ENCODE data around the gene AMPH. TPM values are rescaled to one million over a fixed set of nuclear protein-coding genes. Genes with fewer than 3 reads are reported as not detected.

The AMPH gene
- total and polyA plus RNA-seq, 5 donors: 1.3 to 4.7 (median 2.7) TPM

DNA sequence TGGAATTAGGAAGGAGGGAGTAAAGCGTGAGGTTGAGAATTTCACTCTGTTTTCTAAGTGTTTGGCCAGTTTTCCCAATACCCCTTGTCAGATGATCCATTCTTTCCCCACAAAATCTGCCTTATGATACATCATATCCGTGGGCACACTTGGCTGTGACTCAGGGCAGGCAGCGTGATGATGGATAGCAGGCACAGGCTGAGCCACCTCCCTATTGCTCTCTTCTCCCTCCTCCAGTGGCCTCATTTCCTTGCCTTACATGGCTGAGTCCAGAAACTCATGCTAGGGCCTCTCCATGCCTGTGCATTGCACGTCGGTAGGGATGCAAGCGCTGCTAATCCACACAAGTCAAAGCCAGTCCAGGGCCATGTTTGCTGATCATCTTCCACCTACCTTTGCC, 128.3 kb downstream of the AMPH start:
- DNase-seq (no peak), ATAC-seq (no peak)
- 90% methylated on average over 6 of the region's 6 CpGs for WGBS
- Histone ChIP-seq H3K4me3 (ENCODE audit: low read length) (no peak overlapping the region), H3K9me3 (ENCODE audit: control insufficient read depth, low read length) (no peaks in the 10 kb centered on the region), H3K27ac (ENCODE audit: low read length) (no peak overlapping the region), H3K4me1 (ENCODE audit: control insufficient read depth, insufficient read depth, low read length) (no peaks in the 10 kb centered on the region), H3K27me3 (ENCODE audit: control insufficient read depth, insufficient read depth) (no peaks in the 10 kb centered on the region)
- intact Hi-C loops (cut with DNase I): no loop called here

DNA sequence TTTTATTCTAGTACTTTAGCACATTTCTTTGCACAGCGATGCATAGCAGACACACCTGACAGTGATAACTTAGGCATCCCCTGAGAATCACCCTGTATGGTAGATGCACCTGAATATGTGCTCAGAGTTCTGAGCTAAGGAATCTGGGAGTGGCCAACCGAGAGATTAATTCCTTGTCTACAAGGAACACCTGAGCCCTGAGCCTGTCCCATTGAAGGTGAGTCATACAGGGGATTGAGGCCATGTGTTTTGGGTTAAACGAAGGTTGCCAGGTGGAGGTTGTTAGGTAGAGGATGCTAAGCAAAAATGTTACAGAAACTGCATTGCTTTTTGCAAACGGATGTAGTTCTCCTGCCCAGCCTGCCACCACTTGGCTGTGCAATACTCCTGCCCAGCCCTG, 128.9 kb downstream of the AMPH start:
- H3K27me3 ChIP-seq (ENCODE audit: control insufficient read depth, insufficient read depth): no peaks in the 10 kb centered on the region
- no peaks in the 10 kb centered on the region for H3K9me3 ChIP-seq (ENCODE audit: control insufficient read depth, low read length)
- 89% methylated on average over 4 of the region's 4 CpGs for WGBS
- DNase-seq (no peak), ATAC-seq (no peak)
- H3K27ac ChIP-seq (ENCODE audit: low read length): no peak overlapping the region
- H3K4me3 ChIP-seq (ENCODE audit: low read length): no peak overlapping the region
- H3K4me1 ChIP-seq (ENCODE audit: control insufficient read depth, insufficient read depth, low read length): no peaks in the 10 kb centered on the region
- intact Hi-C loops (cut with DNase I): no loop called here

DNA sequence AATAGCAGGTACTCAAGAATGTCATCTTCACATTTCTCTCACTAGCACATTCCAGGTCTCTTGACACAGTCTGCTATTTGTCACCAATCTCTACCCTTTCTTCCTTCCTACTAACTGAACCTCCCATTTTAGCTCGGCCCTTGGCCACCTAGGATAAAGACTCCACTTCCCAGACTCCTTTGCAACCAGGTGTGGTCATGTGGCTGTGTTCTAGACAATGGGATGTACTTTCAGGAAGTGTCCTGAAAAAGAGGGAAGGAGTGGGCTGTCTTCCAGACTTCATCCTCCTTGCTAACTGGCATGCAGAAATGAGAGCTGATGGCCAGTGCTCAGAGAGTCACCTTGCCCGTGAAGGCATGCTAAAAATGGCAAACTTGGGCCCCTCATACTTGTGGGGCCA, 139.2 kb downstream of the AMPH start:
- Histone ChIP-seq H3K27ac (ENCODE audit: low read length) (no peak overlapping the region), H3K27me3 (ENCODE audit: control insufficient read depth, insufficient read depth) (no peaks in the 10 kb centered on the region), H3K9me3 (ENCODE audit: control insufficient read depth, low read length) (no peaks in the 10 kb centered on the region), H3K4me3 (ENCODE audit: low read length) (no peak overlapping the region), H3K4me1 (ENCODE audit: control insufficient read depth, insufficient read depth, low read length) (no peaks in the 10 kb centered on the region)
- DNase-seq (no peak), ATAC-seq (no peak)
- intact Hi-C loops (cut with DNase I): no loop called here
- 77% methylated on average over 2 of the region's 2 CpGs for WGBS

DNA sequence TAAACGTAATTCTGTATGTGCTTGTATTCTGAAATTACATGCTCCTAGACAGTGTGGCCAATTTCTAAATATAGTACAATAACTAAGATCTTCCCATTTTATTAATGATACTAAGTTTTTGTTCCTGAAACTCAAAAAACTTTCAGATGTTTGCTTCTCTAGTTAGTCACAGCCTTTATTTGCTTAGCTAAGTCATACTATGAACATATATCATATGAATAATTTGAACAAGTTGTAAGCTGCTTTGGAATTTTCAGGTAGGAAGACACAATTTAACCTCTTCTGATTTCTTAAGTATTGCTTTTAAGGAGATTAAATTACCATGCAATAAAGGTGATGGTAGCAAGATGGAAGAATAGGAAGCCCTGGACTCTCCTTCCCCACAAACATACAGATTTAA, 148.7 kb downstream of the AMPH start:
- no peak overlapping the region for H3K4me3 ChIP-seq (ENCODE audit: low read length)
- ATAC-seq (no peak), DNase-seq (no peak)
- 80% methylated on average over 1 of the region's 1 CpG for WGBS
- no peaks in the 10 kb centered on the region for H3K9me3 ChIP-seq (ENCODE audit: control insufficient read depth, low read length)
- H3K4me1 ChIP-seq (ENCODE audit: control insufficient read depth, insufficient read depth, low read length): no peaks in the 10 kb centered on the region
- no peaks in the 10 kb centered on the region for H3K27me3 ChIP-seq (ENCODE audit: control insufficient read depth, insufficient read depth)
- intact Hi-C loops (cut with DNase I): no loop called here
- no peak overlapping the region for H3K27ac ChIP-seq (ENCODE audit: low read length)

DNA sequence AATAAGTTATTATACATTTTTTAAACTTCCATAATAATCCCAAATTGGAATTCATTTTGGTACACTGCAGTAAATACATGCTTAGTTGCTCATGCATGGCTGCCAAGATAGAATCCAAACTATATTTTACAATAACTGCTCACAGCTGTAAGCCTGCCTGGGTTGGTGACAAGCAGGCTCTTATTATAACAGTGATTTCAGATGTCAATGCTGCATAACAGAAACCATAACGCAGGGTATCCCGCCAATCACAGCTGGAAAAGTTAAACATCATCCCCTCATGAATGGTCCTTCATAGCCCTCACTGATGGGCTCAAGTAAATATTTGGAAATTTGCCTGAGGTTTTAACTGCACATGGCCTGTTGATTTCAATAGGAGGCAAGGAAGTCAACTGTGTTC, 149.8 kb downstream of the AMPH start:
- 64% methylated on average over 2 of the region's 2 CpGs for WGBS
- Histone ChIP-seq H3K27me3 (ENCODE audit: control insufficient read depth, insufficient read depth) (no peaks in the 10 kb centered on the region), H3K4me3 (ENCODE audit: low read length) (no peak overlapping the region), H3K9me3 (ENCODE audit: control insufficient read depth, low read length) (no peaks in the 10 kb centered on the region), H3K4me1 (ENCODE audit: control insufficient read depth, insufficient read depth, low read length) (no peaks in the 10 kb centered on the region), H3K27ac (ENCODE audit: low read length) (no peak overlapping the region)
- ATAC-seq: no peak
- intact Hi-C loops (cut with DNase I): no loop called here
- no peak for DNase-seq

DNA sequence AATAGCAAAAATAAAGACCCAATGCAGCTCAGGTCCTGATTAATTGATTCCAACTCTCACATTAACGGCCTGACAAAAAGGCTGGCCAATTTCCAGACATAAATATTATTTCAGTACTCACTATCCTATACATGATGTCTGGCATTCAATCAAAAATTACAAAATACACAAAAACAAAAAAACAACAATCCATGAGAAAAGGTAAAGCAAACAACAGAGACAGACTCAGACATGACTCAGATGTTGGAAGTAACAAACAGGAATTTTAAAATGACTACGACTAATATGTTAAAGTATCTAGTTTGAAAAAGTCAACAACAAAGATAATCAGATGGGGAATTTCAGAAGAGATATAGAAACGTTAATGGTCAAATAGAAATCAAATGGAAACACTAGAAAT, 152.8 kb downstream of the AMPH start:
- no peaks in the 10 kb centered on the region for H3K27me3 ChIP-seq (ENCODE audit: control insufficient read depth, insufficient read depth)
- H3K4me1 ChIP-seq (ENCODE audit: control insufficient read depth, insufficient read depth, low read length): no peaks in the 10 kb centered on the region
- 46% methylated on average over 3 of the region's 3 CpGs for WGBS
- ATAC-seq: no peak
- H3K27ac ChIP-seq (ENCODE audit: low read length): no peak overlapping the region
- H3K4me3 ChIP-seq (ENCODE audit: low read length): no peak overlapping the region
- no peak for DNase-seq
- intact Hi-C loops (cut with DNase I): no loop called here
- H3K9me3 ChIP-seq (ENCODE audit: control insufficient read depth, low read length): no peaks in the 10 kb centered on the region

DNA sequence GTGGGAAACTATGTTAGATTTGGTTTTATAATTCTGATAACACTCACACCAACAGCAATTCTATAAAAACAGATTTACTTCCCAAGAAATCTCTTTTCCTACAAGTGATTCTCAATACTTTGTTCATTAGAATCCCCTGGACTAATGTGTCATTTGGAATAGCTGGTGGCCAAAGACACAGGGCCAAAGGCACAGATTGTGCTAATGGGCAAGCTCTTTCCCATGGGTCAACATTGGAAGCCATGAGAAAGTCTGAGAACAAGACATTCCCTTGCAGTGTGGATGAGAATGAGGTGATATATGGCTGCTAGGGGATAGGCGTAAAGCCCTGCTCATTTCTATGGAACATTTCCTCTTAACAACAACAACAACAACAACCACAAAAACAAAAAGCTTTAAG, 153.8 kb downstream of the AMPH start:
- 92% methylated on average over 1 of the region's 1 CpG for WGBS

DNA sequence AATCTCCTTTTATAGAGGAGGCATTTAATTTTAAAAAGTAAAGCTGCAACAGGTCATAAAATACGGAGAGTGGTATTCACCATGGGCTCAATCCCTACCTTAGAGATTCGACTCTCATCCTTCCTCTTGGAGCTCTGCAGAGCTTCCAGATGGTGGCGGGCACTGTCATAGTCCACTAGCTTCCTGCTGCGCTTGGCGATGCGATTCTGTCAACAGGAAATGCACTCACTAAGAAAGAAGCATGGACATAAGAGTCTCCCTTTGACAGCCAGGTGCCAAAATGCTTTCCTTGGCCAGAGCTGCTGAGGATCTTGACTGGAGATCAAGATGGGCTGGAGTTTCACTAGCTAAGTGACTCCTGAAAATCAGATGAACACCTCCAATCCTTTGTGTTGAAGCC, 154.4 kb downstream of the AMPH start:
- ATAC-seq (no peak), DNase-seq (no peak)
- Histone ChIP-seq H3K27me3 (ENCODE audit: control insufficient read depth, insufficient read depth) (no peaks in the 10 kb centered on the region), H3K27ac (ENCODE audit: low read length) (no peak overlapping the region), H3K4me1 (ENCODE audit: control insufficient read depth, insufficient read depth, low read length) (no peaks in the 10 kb centered on the region), H3K4me3 (ENCODE audit: low read length) (no peak overlapping the region), H3K9me3 (ENCODE audit: control insufficient read depth, low read length) (no peaks in the 10 kb centered on the region)
- WGBS: 81% methylated on average over 6 of the region's 6 CpGs
- intact Hi-C loops (cut with DNase I): no loop called here

More for the DNA sequence above, 153.8 kb downstream of the AMPH start:
- intact Hi-C loops (cut with DNase I): no loop called here
- no peak for DNase-seq
- peak in 1 of 2 donors; percentile 65 for ATAC-seq
- Histone ChIP-seq H3K27me3 (ENCODE audit: control insufficient read depth, insufficient read depth) (no peaks in the 10 kb centered on the region), H3K4me1 (ENCODE audit: control insufficient read depth, insufficient read depth, low read length) (no peaks in the 10 kb centered on the region), H3K9me3 (ENCODE audit: control insufficient read depth, low read length) (no peaks in the 10 kb centered on the region), H3K4me3 (ENCODE audit: low read length) (no peak overlapping the region), H3K27ac (ENCODE audit: low read length) (no peak overlapping the region)

DNA sequence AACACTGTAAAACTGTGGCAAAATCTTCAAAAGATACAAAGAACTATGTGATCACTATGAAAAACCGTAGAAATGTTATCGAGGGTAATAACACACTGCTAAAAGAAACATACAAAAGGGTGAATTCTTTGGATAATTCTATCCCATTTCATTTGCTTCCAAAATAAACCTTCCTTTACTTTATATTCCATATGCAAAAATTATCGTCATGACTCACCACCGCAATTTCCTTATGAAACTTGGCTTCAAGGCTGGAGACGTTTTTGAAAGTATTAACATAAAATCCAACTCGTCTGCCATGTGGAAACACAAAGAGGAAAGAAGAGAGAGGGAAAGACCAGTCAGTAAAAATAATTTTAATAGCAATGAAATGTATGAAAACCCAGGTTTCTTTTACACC, 165.2 kb downstream of the AMPH start:
- ATAC-seq (no peak), DNase-seq (no peak)
- H3K27me3 ChIP-seq (ENCODE audit: control insufficient read depth, insufficient read depth): no peaks in the 10 kb centered on the region
- H3K9me3 ChIP-seq (ENCODE audit: control insufficient read depth, low read length): no peaks in the 10 kb centered on the region
- intact Hi-C loops (cut with DNase I): no loop called here
- no peak overlapping the region for H3K4me3 ChIP-seq (ENCODE audit: low read length)
- peaks cover 2% of the 10 kb centered on the region for H3K4me1 ChIP-seq (ENCODE audit: control insufficient read depth, insufficient read depth, low read length)
- no peak overlapping the region for H3K27ac ChIP-seq (ENCODE audit: low read length)
- WGBS: 66% methylated on average over 6 of the region's 6 CpGs

DNA sequence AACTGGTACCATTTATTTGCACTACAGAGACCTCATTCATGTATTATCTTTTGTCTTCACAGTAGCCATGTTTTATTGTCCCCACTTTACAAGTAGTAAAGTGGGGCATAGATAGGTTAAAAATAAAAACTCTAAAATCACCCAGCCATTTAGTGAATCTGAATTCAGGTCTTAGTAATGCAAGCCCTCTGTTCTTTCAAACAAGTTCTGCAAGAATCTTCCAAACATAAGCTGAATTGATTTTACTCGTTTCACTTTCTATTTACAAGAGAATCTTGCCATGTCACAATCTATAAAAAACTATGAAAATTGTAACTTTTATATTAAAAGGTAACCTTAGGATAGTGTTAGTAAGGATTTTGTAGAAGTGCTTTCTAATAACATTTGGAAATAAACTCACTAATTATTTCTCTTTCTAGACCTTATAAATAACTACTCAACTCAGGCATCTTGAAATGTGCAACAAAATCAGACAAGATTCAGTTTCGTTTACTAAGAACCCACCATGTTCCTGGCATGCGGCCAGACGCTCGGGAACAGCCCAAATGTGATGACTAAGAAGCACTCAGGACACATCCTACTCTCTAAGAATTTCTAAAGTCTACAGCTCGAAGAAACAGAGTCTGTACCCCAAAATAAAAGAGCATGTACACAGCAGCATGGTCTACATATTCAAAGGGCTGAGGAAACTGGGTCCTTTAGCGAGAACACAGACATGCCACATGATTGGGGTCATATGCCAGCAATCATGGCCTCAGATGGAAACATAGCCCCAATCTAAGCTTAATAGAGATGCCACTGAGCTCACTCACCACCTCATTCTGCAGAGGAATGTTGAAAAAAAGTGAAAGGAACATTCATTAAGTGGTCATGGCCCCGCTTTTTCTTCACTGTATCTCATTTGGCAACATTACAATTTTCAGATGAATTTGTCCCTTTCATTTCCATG, 167.6 kb downstream of the AMPH start:
- Histone ChIP-seq H3K9me3 (ENCODE audit: control insufficient read depth, low read length) (no peaks in the 10 kb centered on the region), H3K27ac (ENCODE audit: low read length) (no peak overlapping the region), H3K4me3 (ENCODE audit: low read length) (no peak overlapping the region), H3K4me1 (ENCODE audit: control insufficient read depth, insufficient read depth, low read length) (peaks cover 2% of the 10 kb centered on the region), H3K27me3 (ENCODE audit: control insufficient read depth, insufficient read depth) (no peaks in the 10 kb centered on the region)
- intact Hi-C loops (cut with DNase I): no loop called here
- 50% methylated on average over 8 of the region's 8 CpGs for WGBS
- DNase-seq (peak; percentile 63 to 75 (median 63)), ATAC-seq (no peak)

DNA sequence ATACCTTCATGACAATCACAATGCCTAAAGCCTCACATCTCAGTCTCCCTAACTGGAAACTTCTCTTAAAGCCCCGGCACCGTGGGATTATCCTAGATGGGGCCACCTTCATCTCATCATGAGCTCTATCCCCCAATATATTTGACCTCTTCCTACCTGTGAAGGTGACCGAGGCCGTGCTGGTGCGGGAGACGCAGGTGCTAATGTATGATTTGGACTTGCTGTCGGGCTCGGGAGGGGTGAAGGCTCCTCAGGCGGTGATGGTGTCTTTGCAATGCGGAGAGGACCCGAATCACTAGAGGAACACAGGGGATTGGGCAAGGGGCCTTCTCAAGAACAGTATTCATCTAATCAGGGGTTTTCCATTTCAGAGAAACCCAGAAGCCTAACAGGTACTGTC, 168.4 kb downstream of the AMPH start:
- no peak for ATAC-seq
- 97% methylated on average over 11 of the region's 11 CpGs for WGBS
- H3K4me1 ChIP-seq (ENCODE audit: control insufficient read depth, insufficient read depth, low read length): peaks cover 2% of the 10 kb centered on the region
- no peaks in the 10 kb centered on the region for H3K27me3 ChIP-seq (ENCODE audit: control insufficient read depth, insufficient read depth)
- no peak overlapping the region for H3K27ac ChIP-seq (ENCODE audit: low read length)
- intact Hi-C loops (cut with DNase I): no loop called here
- no peaks in the 10 kb centered on the region for H3K9me3 ChIP-seq (ENCODE audit: control insufficient read depth, low read length)
- no peak for DNase-seq
- no peak overlapping the region for H3K4me3 ChIP-seq (ENCODE audit: low read length)
